H1 (cell line): ENCODE results near the gene PDE1C. TPM values are rescaled to one million over a fixed set of nuclear protein-coding genes. Genes with fewer than 3 reads are reported as not detected.

Source experiments
- CTCF ChIA-PET: fragments of 300-600 bp; sonication (Branson Sonifier 250); formaldehyde crosslinking; loops from one replicate; lab custom pipeline; 2021; ENCODE audit not compliant: partially characterized antibody; lab: Charles Lee
- POLR2A ChIA-PET: fragments of 300-600 bp; sonication (Branson Sonifier 250); formaldehyde crosslinking; loops from one replicate; lab custom pipeline; 2021; ENCODE audit warnings: inconsistent platforms; ENCODE audit not compliant: partially characterized antibody; lab: Charles Lee
- DNase-seq, 2 experiments: peaks; one replicate each; pipeline versions ENCODE4 v3.0.0 to v3.0.0-alpha.2; 2010 to 2022; ENCODE audit warnings: low spot score in 2 of 2, low read depth in 1 of 2, mixed read lengths in 1 of 2
- FAIRE-seq: peaks from 2 replicates; lab custom pipeline; 2011; peaks lifted over from hg19 to GRCh38; lab: Jason Lieb, UNC
- H2AFZ ChIP-seq: 2 replicates; pipeline ENCODE4 v1.8.1; 2012; ENCODE audit warnings: low read length, inconsistent platforms
- H2AK5ac ChIP-seq: 2 replicates; pipeline ENCODE4 v1.6.1; 2013; ENCODE audit warnings: low read depth, low read length
- H2BK120ac ChIP-seq: replicated peaks from 2 replicates; pipeline ENCODE3; 2013; ENCODE audit warnings: low read depth, low read length, inconsistent platforms
- H2BK12ac ChIP-seq: 2 replicates; pipeline ENCODE4 v1.6.1; 2013; ENCODE audit warnings: low read depth, low read length
- H2BK15ac ChIP-seq: 2 replicates; pipeline ENCODE4 v1.6.1; 2013; ENCODE audit warnings: low read length
- H2BK20ac ChIP-seq: 2 replicates; pipeline ENCODE4 v1.6.1; 2013; ENCODE audit warnings: low read length
- H2BK5ac ChIP-seq: 2 replicates; pipeline ENCODE4 v1.6.1; 2013; ENCODE audit warnings: low read depth, low read length
- H3K14ac ChIP-seq: 2 replicates; pipeline ENCODE4 v1.6.1; 2013; ENCODE audit warnings: inconsistent platforms; ENCODE audit not compliant: insufficient read length
- H3K18ac ChIP-seq: 2 replicates; pipeline ENCODE4 v1.6.1; 2013; ENCODE audit warnings: low read length; ENCODE audit errors: extremely low read depth
- H3K23ac ChIP-seq: 2 replicates; pipeline ENCODE4 v1.6.1; 2013; ENCODE audit warnings: inconsistent platforms; ENCODE audit not compliant: insufficient read length
- H3K23me2 ChIP-seq: 2 replicates; pipeline ENCODE4 v1.6.1; 2013; ENCODE audit warnings: low read depth, low read length
- H3K27ac ChIP-seq: 2 replicates; pipeline ENCODE4 v1.6.1; 2011; ENCODE audit warnings: low read depth, low read length, inconsistent platforms
- H3K27me3 ChIP-seq, 4 experiments: replicated peaks in 1 of 4; 1 replicate in 1 of 4; 2 replicates in 3 of 4; pipeline versions ENCODE4 v1.6.1 to v1.8.1; 2011 to 2013; ENCODE audit warnings: low read length in 3 of 4, mild to moderate bottlenecking in 3 of 4, inconsistent platforms in 2 of 4, mixed read lengths in 2 of 4, moderate library complexity in 1 of 4; ENCODE audit not compliant: control insufficient read depth in 3 of 4, insufficient read depth in 3 of 4; ENCODE audit errors: extremely low read depth in 1 of 4
- H3K36me3 ChIP-seq, 4 experiments: 2 replicates each; pipeline versions ENCODE4 v1.6.1 to v1.8.1; 2011 to 2013; ENCODE audit warnings: mild to moderate bottlenecking in 4 of 4, low read length in 3 of 4, moderate library complexity in 2 of 4, control low read depth in 1 of 4, inconsistent platforms in 1 of 4; ENCODE audit not compliant: insufficient read depth in 4 of 4, control insufficient read depth in 2 of 4
- H3K4ac ChIP-seq: replicated peaks from 2 replicates; pipeline ENCODE3; 2013; ENCODE audit warnings: low read length, low read depth, mixed read lengths, inconsistent platforms; ENCODE audit not compliant: insufficient read length
- H3K4me1 ChIP-seq, 4 experiments: replicated peaks in 1 of 4; 1 replicate in 1 of 4; 2 replicates in 3 of 4; pipeline versions ENCODE4 v1.6.1 to v1.8.1; 2011 to 2013; ENCODE audit warnings: low read length in 3 of 4, inconsistent platforms in 2 of 4, mixed read lengths in 1 of 4; ENCODE audit not compliant: insufficient read depth in 4 of 4, control insufficient read depth in 3 of 4
- H3K4me2 ChIP-seq, 2 experiments: 2 replicates each; pipeline versions ENCODE4 v1.6.1 to v1.8.1; 2011 to 2013; ENCODE audit warnings: low read depth in 2 of 2, low read length in 2 of 2, control low read depth in 1 of 2, inconsistent platforms in 1 of 2, mild to moderate bottlenecking in 1 of 2; ENCODE audit not compliant: insufficient read depth in 1 of 2
- H3K4me3 ChIP-seq, 4 experiments: fragments of 200-600, 300-600 bp in 1 of 4; sonication (generic), shearing (Covaris generic), sonication (Bioruptor Twin) in 1 of 4; 2 replicates each; pipeline versions ENCODE4 v1.5.1 to v1.8.1; 2011 to 2016; ENCODE audit warnings: low read length in 4 of 4, low read depth in 3 of 4, control low read depth in 2 of 4, inconsistent platforms in 2 of 4, mild to moderate bottlenecking in 2 of 4, mixed read lengths in 1 of 4, moderate library complexity in 1 of 4; ENCODE audit not compliant: insufficient read depth in 2 of 4; ENCODE audit errors: extremely low read depth in 1 of 4
- H3K56ac ChIP-seq: replicated peaks from 2 replicates; pipeline ENCODE3; 2013; ENCODE audit warnings: low read depth, mild to moderate bottlenecking, mixed read lengths, low read length, inconsistent platforms; ENCODE audit not compliant: insufficient read length
- H3K79me1 ChIP-seq: 2 replicates; pipeline ENCODE4 v1.6.1; 2013; ENCODE audit warnings: low read depth, low read length, control low read depth
- H3K79me2 ChIP-seq, 2 experiments: 2 replicates each; pipeline versions ENCODE4 v1.6.1 to v1.8.1; 2012 to 2013; ENCODE audit warnings: low read length in 2 of 2, mild to moderate bottlenecking in 2 of 2, inconsistent platforms in 1 of 2; ENCODE audit not compliant: insufficient read depth in 2 of 2, control insufficient read depth in 1 of 2
- H3K9ac ChIP-seq, 4 experiments: replicated peaks in 1 of 4; 1 replicate in 1 of 4; 2 replicates in 3 of 4; pipeline versions ENCODE4 v1.6.1 to v1.8.1; 2011 to 2013; ENCODE audit warnings: low read depth in 3 of 4, low read length in 3 of 4, control low read depth in 2 of 4, mild to moderate bottlenecking in 2 of 4, moderate library complexity in 2 of 4, inconsistent platforms in 1 of 4; ENCODE audit errors: extremely low read depth in 1 of 4
- H3K9me3 ChIP-seq, 2 experiments: 2 replicates each; pipeline versions ENCODE4 v1.6.1 to v1.8.1; 2012 to 2013; ENCODE audit warnings: mild to moderate bottlenecking in 2 of 2, moderate library complexity in 2 of 2, control low read depth in 1 of 2, inconsistent platforms in 1 of 2, low read depth in 1 of 2, low read length in 1 of 2, mixed read lengths in 1 of 2; ENCODE audit not compliant: insufficient read depth in 2 of 2
- H4K20me1 ChIP-seq, 2 experiments: replicated peaks in 1 of 2; 2 replicates each; pipeline versions ENCODE3 to v1.8.1; 2011 to 2013; ENCODE audit warnings: inconsistent platforms in 2 of 2, low read length in 2 of 2, mild to moderate bottlenecking in 1 of 2; ENCODE audit not compliant: insufficient read depth in 2 of 2, control insufficient read depth in 1 of 2
- H4K5ac ChIP-seq: 2 replicates; pipeline ENCODE4 v1.6.1; 2013; ENCODE audit warnings: low read length, low read depth, mixed read lengths, inconsistent platforms; ENCODE audit not compliant: insufficient read length
- H4K8ac ChIP-seq: 2 replicates; pipeline ENCODE4 v1.8.0; 2013; ENCODE audit warnings: mild to moderate bottlenecking, moderate library complexity, low read length, inconsistent platforms; ENCODE audit not compliant: insufficient read depth; ENCODE audit errors: extremely low read depth
- H4K91ac ChIP-seq: replicated peaks from 2 replicates; pipeline ENCODE3; 2013; ENCODE audit warnings: low read length, mixed read lengths, inconsistent platforms; ENCODE audit not compliant: insufficient read length
- SIRT6 ChIP-seq: IDR thresholded peaks from one replicate; pipeline ENCODE4 v1.7.1; 2012; ENCODE audit warnings: low read length, inconsistent platforms
- WGBS, 2 experiments: shearing (Covaris generic) in 1 of 2; methylation state at CpG; one replicate each; pipeline versions ENCODE4 v1.1.6 to v1.1.7; 2013 to 2015; ENCODE audit warnings: low lambda C conversion rate in 2 of 2, mixed read lengths in 2 of 2, inconsistent platforms in 1 of 2, low coverage in 1 of 2, missing lambda C conversion rate in 1 of 2; ENCODE audit not compliant: insufficient replicate concordance in 2 of 2, insufficient coverage in 1 of 2, insufficient read length in 1 of 2; ENCODE audit errors: extremely low coverage in 1 of 2, missing lambda C conversion rate in 1 of 2; 5-methylcytosine and 5-hydroxymethylcytosine counted together
- polyA plus RNA-seq, 7 experiments: library from polyadenylated mRNA; depleted of rRNA in 3 of 7; stranded (reverse) in 5 of 7; unstranded in 2 of 7; fragments of >200 nt in 5 of 7; fragments of 200-250 nt in 2 of 7; gene quantifications; 1 replicate in 5 of 7; 2 replicates in 1 of 7; 4 replicates in 1 of 7; pipeline versions ENCODE4 v1.2.1 to v1.2.3, GENCODE V29; 2011 to 2013; ENCODE audit warnings: missing spikeins in 2 of 7, mixed read lengths in 2 of 7
- total RNA-seq: library from RNA; stranded (reverse); fragmentation: NEBNext Ultra II Directional; extraction: Animal tissue kit (Norgen Biotek cat#: 25700); gene quantifications from 2 replicates; pipeline ENCODE4 v1.2.1, GENCODE V29; 2021

PDE1C gene
- total and polyA plus RNA-seq, 2 of the 8 experiments (the other 6 are each of a cell fraction or from before 2014, with no cell fraction given) = 0.11 to 1.1 TPM

- WGBS, 2 experiments = 94% methylated on average over 2 of the region's 2 CpGs; no CpG with 5 or more reads in 1 of the 2 experiments
- POLR2A ChIA-PET = no interaction called here
- TF ChIP-seq SIRT6 = no peak
These were observed 30.2 kb upstream of the PDE1C start for GRCh38 chr7:32100407-32100907.

More at GRCh38 chr7:32100407-32100907, 30.2 kb upstream of the PDE1C start:
- Histone ChIP-seq H3K27ac (no peak overlapping the region), H2BK20ac (no peak overlapping the region), H3K23ac (no peak overlapping the region), H4K91ac (no peak overlapping the region), H3K4me3 (no peak overlapping the region), H3K79me2 (no peaks in the 10 kb centered on the region), H2AFZ (no peak overlapping the region), H4K8ac (no peak overlapping the region), H2BK15ac (no peak overlapping the region), H2BK120ac (no peak overlapping the region), H3K9ac (no peak overlapping the region), H2BK12ac (no peak overlapping the region), H3K4ac (no peak overlapping the region), H3K14ac (no peak overlapping the region), H3K36me3 (no peaks in the 10 kb centered on the region), H3K4me1 (no peaks in the 10 kb centered on the region), H3K27me3 (no peaks in the 10 kb centered on the region), H3K18ac (no peak overlapping the region), H2BK5ac (no peak overlapping the region), H3K56ac (no peak overlapping the region), H2AK5ac (no peak overlapping the region), H3K79me1 (no peaks in the 10 kb centered on the region), H4K5ac (no peak overlapping the region), H4K20me1 (no peaks in the 10 kb centered on the region), H3K9me3 (no peaks in the 10 kb centered on the region), H3K23me2 (no peaks in the 10 kb centered on the region), H3K4me2 (no peak overlapping the region)
- CTCF ChIA-PET = no interaction called here
- DNase-seq (no peak), FAIRE-seq (no peak)
